GM18499 (cell line): ENCODE measurements around the gene CBX4.

Experiments used
- ATAC-seq: cut with Tn5 transposase; IDR thresholded peaks from one replicate; pipeline ENCODE4 v1.9.1; 2021; ENCODE audit warnings: moderate number of reproducible peaks; ENCODE audit not compliant: insufficient read depth, unreplicated experiment

CBX4 gene

DNA sequence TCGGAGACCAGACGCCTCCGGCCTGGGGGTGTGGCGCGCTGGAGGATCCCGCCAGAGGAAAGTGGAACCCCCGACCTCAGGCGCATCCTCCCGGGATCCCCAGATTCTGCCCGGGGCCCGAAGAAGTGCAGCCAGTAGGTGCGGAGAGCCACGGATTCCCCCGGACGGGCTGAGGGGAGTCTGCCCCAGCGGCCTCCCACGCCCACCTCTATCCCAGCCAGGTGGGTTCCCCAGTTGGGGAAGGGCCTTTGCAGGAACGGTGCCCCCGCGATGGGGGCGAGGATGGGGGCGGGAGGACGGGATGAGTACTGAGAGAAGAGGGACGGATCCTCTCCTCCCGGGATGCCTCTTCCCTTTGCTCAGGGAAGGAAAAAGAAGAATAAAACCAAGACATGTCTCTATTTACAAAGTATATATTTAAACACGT, 47.5 kb downstream of the CBX4 start:
- no peak for ATAC-seq

DNA sequence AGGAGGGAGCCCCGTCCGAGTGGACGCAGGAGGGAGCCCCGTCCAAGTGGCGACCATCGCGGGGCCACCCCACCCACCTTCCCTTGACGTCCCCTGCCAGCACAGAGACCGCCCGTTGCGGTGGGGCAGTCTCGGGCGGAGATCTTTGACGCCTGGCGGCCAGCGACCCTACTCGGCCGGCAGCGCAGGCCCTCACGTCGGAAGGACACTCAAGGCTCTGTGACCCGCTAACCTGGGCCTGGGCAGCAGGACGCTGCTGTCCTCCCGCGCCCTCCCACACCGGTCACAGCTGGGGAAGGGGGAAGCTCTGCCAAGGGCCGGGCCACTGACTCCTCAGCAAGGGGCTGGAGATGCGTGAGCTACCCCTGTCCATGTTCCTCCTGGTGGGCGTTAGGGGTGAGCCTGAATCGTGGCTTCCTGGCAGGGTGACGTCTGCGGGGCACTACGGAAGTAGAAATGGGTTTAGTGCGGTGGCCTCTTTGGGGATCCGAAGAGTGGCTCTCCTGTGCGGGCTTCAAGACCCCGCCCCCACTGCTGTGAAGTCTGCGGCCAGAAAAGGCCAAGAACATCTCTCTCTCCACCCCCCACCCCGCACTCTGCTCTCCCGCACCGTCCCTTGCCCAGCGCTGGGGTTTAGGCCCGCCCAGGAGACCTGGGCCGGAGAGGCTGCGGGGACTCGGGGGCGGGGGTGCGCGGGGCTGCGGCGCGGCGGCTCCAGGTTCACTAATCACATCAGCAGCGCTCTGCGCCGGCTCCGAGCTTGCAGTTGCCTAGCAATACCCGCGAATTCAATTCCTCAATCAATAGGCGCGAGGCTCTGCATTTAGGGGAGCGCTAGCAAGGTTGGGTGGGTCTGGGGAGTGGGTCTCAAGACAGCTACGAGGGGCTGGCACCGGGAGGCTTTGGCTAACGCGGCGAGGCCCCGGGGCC, 48.2 kb downstream of the CBX4 start:
- ATAC-seq, result no peak

DNA sequence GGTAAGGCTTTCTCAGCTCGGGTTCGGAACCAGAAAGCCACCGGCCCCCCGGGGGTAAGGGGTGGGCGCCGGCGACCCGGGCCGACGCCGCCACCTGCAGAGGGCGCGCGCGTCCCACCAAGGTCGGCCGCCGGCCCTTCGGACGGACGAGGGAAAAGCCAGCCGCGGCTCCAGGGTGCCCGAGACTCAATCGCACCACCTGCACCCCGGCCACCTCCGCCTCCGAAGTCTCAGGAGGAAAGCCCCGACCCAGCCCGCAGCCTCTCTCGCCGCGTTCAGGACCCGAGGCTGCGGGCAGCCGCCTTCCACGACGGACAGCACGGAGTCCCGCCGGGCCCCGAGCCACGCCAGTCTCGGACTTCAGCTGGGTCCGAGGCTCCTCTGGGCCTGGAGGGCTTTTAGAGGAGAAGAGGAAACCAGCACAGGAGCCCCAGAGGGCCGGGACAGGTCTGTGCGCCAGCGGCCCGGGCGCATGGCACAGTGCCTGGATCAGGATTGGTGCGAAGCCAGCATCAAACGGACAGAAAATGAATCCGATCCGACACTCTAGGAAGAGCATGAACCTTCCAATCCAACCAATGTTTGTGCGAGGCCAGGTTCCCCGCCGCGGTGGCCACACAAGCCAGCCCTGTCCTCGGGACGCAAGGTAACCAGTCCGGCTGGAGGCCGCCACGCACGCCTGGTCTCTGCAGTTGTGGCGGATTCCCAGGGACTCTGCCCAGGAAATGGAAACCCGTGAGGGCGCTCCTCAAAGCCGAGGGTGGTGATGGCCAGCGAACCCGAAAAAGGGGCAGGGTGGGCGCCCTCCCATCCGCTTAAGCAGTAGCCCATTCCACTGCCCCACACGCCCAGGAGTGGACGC, 49.1 kb downstream of the CBX4 start:
- no peak for ATAC-seq

DNA sequence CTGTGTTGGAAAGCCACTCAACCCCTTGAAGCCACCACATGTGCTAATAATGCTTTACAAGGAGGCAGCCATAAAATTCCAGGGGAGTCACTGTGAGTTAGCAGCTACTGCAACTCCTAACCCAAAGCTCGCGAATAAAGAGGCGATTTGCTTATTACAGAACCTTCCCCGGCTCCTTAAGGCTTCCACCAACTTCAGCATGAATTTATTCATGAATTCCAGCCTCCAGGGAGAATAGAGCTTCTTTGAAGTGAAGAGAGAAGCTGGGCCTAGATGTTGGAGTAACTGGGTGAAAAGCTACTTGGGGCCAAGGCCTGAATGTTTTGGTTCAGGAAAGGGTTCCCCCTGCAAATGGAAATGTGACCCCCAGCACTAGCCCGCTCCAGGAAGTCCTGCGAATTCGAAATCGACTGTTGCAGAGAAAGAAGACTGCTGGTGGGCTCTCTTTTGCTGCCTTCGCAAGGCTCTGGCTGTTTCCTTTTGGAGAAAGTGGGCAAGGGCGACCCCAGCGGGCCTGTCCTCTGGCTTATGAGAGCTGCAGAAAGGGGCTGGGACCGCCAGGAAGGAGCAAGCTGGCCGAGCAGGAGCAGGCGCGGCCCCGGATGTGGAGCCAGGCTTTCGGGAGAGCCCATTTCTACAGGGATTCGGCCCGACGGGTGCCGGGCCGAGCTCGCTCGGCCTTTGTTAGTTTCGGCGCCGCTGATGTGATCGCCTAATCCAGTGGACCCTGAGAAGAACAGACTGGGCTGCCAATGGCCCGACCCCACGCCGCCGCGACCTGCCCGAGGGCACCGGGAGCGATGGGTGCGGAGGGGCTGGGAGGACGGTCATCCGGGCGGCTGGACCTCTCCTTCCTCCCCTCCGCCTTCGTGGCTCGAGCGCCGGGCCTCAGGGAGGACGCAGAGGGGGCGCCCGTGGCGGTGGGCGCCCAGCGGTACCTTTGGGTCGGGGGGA, 50.0 kb downstream of the CBX4 start:
- no peak for ATAC-seq

DNA sequence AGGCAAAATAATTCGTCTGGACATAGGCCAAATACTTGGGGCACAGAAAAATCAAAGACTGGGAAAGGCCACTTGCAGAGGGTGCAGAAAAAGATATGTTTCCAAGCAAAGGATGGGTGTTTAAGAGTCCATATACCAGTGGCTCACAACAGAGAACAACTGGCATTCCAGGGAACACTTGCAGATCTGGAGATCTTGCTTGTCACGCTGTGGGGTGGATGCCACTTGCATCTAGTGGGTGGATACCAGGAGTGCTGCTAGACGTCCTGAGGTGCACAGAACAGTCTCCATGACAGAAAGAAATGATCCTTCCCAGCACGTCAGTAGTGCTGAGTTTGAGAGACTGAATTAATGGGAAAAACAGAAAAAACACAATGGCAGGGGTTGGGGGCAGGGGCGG, 50.8 kb downstream of the CBX4 start:
- ATAC-seq, result no peak

DNA sequence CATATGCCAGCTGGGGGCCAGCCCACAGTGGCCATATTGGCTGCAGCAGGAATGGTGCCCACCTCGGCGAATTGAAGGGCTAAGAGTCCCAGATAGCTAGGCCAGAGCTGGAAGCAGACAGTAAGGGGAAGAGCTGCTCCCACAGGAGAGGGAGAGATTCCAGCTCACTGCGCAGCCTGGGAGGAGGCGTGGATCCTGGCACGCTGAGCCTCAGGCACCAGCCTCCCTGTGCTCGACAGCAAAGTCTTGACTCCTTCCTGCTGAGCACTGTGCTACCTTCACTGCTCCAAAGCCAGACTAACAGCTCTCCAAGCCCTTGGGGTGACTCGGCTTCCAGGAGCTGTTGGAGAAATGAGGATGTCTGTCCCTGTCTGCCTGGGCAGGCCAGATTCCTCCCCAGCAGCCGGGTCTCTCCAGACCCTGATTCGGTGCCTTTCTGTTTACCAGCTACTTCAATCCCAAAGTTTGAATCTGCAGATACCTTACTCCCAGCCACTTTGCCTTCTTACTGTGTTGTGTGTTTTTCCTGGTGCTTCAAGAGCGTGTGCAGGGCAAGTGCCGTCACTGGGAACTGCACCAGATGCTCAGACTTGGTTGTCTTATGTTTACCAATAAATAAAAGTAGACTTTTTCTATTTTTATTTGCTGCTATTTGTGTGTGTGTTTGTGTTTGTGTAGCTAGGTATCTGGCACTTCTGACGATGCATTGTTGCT, 52.2 kb downstream of the CBX4 start:
- no peak for ATAC-seq

DNA sequence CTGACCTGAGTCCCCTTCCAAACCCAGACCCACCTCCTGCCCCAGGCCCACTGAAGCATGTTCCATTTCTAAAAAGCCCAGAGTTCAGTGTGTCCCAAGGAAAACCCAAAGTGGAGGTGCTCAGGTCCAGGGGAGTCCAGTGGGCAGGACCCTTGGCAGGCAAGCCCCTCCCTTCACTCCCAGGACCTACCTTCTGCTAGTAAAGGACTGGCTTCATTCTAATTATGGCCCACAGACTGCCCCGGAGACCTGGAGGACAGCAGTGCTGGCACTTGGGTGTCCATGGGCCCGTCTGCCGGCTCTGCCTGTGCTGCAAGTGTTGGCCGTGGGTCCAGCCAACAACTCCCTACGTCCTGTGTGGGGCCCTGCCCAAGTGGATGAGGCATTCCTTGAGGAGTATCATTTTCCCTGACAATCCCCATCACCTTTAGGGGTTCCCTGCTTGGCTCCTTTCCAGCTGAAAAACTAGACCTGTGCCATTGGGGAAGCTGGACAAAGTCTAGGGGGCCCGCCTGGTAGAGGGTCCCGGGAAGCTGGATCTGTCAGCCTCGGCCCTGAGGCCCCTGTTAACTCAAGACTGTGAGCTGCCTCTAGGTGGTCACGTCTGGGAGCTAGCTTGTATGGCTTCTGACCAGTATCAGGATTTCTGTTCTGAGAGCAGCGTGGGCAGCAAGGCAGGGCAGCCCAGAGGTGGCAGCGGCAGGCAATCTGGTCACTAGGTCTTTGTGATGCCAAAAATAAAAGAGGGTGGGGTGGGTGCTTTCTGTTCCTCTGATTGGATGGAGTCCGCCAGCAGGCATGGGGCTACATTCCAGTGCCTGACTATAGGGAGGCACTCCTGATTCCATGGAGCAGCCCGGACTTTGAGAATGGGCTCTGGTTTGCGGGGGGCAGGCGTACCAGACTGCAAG, 53.1 kb downstream of the CBX4 start:
- ATAC-seq, result no peak

DNA sequence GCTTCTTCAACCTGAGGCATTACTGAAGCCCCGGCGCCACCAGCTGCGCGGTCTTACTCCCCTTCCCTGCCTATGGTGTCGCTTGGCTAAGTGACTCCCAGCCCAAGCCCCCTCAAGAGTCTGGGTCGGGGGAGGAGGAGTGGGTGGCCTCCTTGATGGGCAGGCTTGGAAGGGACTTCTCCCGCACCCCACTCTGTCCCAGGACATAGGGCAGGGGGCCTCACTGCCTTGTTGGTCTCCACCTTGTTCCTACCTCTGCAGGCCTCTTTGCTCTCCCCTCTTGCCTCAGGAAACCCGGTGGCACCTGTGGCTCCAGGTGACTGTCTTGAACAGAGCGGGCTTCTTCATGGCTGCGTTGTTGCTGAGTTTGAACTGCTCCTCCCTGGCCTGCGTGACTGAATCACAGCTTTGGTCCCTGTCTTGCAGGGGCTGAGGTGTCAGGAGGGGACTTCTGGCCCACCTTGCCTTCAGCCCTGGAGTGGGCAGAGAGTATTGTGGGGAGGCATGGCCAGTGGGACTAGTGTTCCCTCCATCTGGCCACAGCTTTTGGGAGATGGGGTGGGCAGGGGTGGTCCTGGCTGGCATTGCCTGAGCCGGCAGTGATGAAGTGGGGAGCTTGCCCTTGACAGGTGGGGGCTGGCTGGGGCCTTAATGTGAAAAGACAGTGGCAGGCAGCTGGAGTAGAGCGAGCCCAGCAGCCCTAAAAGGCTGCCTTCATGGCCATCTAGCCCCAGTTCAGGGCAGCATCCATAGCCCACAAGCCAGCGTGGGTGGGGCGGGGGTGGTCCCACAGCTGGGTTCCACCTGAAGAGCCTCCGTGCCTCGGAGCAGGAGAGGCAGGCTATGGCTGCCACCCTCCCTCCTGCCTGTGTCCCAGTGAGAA, 54.0 kb downstream of the CBX4 start:
- no peak for ATAC-seq

DNA sequence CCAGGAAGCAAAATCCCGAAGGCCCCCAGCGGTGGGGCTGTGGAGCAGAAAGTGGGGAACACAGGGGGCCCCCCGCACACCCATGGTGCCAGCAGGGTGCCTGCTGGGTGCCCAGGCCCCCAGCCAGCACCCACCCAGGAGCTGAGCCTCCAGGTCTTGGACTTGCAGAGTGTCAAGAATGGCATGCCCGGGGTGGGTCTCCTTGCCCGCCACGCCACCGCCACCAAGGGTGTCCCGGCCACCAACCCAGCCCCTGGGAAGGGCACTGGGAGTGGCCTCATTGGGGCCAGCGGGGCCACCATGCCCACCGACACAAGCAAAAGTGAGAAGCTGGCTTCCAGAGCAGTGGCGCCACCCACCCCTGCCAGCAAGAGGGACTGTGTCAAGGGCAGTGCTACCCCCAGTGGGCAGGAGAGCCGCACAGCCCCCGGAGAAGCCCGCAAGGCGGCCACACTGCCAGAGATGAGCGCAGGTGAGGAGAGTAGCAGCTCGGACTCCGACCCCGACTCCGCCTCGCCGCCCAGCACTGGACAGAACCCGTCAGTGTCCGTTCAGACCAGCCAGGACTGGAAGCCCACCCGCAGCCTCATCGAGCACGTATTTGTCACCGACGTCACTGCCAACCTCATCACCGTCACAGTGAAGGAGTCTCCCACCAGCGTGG, 54.8 kb downstream of the CBX4 start:
- no peak for ATAC-seq

DNA sequence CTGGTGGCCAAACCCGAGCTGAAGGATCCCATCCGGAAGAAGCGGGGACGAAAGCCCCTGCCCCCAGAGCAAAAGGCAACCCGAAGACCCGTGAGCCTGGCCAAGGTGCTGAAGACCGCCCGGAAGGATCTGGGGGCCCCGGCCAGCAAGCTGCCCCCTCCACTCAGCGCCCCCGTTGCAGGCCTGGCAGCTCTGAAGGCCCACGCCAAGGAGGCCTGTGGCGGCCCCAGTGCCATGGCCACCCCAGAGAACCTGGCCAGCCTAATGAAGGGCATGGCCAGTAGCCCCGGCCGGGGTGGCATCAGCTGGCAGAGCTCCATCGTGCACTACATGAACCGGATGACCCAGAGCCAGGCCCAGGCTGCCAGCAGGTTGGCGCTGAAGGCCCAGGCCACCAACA, 55.3 kb downstream of the CBX4 start:
- ATAC-seq, result no peak
